NCI-H1105 (cell line): ENCODE results near the gene FLNB.
"Not testable (repeated sequence)": the region's sequence is repeated elsewhere in the genome, so short reads cannot be mapped to it uniquely, and the experiment has no call there.

Experiments
- DNase-seq: peaks from one replicate; lab custom pipeline; 2025; lab: John Stamatoyannopoulos, UW

Gene FLNB

DNA sequence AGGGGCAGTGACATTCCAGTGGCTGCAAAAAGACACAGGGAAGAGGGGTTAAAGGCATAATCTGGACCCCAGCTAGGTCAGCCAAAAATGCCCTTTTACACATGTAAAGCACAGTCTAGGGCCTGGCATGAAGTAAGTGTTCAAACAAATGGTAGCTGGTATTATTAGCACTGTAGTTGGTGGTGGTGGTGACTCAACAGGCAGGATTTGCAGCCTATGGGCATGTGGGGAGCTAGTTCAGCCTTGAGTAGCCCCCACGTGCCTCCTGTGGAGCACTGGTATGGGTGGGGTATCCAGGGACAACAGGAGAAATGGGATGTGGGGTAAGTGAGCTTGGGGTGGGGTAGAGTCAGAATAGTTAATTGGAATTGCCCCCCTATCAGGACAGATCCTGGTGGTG, 175.0 kb downstream of the FLNB start:
- no peak for DNase-seq

DNA sequence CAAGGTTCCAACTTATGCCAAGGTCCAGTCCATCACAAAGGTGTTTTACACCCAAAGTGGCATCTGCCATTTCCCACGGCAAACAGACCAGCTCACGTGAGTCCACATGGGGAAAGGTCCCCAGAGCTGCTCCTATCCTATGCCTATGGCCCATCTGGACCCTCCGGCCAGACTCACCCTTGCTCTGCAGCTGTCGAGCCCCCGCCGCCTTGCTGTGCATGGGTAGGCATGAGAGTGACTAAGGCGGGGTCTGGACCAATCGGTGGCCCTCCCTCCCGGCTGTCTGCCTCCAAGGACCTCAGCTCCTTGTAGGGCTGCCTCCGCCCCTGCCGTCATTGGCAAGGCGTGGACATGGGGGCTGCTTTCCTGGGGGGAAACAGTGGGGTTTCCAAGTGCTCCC, 175.7 kb downstream of the FLNB start:
- no peak for DNase-seq

DNA sequence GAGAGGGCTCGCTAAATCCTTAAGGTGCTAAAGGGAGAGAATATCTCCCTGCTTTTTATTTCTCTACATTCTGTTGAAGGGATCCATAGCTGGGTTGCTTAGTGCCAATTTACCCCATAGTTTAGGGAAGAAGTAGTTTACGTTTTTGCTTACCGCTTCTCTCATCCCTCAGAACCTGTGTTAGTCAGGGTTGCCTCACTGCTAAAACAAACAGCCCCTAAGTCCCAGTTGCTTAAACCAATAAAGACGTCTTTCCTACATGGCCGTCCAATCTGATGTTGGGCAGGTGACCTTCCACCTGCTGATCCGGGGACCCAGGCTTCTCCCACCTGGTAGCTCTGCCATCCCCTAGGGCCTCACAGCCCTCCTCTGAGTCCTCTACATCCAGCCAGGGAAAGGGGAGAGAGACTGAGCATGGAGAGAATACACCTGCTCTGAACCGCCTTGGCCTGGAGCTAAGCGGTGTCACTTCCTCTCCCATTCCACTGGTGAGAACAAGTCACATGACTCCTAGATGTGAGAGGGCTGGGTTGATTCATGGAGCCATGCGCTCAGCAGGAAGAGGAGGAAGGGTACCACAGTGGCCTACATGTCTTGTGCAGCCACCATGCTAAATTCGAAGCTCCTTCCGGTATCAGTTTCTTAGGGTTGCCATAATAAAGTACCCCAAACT, 176.2 kb downstream of the FLNB start:
- DNase-seq = no peak

GRCh38 chr3:58184982-58185360, 176.7 kb downstream of the FLNB start:
- DNase-seq = no peak

DNA sequence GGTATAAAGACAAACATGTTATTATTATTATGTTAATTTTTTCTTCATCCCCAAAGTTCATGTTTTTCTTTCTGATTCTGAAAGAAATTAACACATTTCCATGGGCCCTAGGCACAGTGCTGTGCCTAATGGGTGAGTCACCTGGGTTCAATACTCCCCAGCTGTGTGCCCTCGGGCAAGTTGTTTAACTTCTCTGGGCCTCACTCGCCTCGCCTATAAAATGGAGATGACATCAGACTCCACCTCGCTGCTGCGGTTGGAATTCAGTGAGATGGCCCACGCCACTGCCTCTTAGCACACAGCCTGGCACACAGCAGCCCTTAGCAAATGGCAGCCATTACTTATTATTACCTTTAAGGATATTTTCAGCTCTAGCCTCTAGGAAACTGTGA, 179.9 kb downstream of the FLNB start:
- no peak for DNase-seq

DNA sequence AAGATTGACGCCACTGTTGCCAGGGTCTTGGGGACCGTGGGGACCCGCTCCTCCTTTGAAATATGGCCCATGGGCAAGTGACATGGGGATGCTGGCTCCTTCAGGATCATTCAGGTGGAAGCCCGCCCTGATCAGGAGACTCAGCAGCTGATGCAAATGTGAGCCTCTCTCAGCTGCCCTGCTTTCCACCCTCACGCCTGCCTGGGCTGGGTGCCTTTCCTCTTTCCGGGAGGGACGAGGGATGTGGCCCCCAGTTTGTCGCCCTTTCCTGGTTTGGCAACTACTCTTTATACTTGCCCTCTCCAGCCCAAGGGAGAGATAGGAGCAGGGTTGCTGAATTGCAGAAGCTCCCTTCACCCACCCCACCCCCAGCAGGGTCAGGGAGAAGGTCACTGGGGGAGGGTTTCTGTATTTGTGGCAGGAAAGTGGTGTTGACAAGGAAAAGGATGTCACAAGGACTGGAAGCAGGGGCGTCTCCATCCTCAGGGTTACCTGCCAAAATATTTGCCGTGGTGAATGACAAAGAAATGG, 180.8 kb downstream of the FLNB start:
- DNase-seq = no peak

DNA sequence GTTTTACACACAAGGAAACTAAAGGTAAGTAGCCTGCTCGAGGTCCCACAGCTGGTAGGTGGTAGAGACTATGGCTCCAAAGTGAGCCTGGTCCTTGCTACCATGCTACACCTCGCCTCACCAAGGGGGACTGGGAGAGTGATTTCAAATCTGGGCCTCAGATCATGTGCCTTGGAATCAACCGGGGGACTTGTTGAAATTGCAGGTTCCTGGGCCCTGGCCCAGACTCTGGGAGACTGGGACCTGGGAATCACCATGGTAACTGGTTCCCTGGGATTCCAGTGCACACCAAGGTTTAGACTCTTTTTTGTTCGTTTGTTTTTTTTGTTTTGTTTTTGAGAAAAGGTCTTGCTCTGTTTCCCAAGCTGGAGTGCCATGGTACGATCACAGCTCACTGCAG, 181.5 kb downstream of the FLNB start:
- DNase-seq = no peak

DNA sequence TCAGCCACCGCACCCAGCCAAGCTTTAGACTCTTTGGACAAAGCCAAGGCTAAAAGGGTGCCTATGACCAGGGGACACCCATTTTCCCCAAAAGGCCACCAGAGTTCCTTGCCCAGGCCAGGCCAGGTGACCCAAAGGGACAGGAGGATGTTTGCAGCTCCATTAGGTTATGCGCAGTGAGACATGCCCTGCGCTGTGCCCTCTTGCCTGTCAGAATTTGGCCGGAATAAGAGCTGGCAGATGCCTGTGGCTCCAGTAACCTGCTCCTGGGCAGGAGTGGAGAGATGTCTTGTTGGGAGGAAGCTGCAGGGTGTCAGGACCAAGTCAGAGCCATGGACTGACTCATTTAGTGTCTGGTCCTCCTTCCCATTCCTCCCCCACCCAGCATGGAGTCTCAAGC, 182.1 kb downstream of the FLNB start:
- DNase-seq = no peak

DNA sequence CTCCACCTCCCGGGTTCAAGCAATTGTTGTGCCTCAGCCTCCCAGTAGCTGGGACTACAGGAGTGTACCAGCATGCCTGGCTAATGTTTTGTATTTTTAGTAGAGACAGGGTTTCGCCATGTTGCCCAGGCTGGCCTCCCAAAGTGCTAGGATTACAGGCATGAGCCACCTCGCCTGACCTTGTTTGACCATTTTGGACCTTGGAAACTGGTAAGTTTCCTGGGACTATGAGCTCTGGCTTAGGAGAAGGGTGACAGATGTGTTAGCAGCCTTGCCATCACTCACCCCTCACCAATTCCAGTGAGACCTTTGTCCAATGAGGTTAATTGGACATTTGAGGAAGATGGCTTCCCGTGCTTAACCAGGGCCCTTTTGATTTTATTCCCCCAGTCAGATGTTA, 182.7 kb downstream of the FLNB start:
- DNase-seq = no peak

- no peak for DNase-seq
These were observed 183.3 kb downstream of the FLNB start for GRCh38 chr3:58191361-58191991.

DNA sequence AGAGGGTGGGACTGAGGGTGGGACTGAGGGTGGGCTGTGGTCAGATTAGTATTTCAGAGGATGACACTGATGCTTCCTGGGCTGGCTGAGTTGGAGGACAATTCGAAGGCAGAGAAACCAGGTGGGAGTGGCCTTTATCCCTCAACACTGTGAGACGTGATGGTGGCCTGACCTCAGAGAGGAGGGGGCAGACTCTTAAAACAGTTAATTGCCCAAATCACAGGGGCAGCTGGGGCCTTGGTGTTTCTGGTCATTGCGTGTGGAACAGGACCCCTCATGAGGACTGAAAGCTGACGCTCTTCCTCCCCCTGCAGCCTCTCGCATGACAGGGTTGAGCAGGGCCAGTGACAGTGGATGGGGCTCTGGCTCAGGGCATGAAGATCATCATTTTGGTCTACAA, 183.8 kb downstream of the FLNB start:
- no peak for DNase-seq

GRCh38 chr3:58193682-58194407, 185.6 kb downstream of the FLNB start:
- no peak for DNase-seq

DNA sequence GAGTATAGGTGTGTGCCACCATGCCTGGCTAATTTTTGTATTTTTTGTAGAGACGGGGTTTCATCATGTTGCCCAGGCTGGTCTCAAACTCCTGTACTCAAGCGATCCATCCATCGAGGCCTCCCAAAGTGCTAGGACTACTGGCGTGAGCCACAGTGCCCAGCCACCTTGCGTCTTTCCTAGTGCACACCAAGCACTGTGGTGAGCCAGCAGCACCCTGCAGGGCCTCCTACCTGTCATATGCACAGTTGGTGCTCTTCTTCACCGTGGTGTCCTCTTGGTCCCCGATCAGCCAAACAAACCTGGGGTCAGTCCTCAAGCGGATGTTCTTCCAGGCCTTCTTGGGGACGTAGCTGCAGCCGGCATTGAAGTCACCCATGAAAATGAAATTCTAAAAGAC, 189.4 kb downstream of the FLNB start:
- no peak for DNase-seq

DNA sequence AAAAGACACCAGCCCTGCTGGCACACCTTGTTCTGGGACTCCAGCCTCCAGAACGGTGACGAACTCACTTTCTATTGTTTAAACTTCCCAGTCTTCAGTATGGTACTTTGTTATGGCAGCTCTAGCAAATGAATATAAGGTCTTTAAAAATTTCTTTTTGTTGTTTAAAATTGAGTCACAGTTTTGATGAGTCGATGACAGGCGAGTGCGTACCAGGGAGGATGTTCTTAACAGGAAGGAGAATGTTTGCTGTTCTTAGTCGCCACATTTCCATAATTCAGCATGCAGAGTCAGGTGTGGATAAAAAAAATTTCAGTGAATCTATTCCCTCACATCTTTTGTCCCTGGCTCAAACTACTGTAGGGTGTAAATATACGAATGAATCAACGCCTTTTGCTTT, 190.1 kb downstream of the FLNB start:
- no peak for DNase-seq

- no peak for DNase-seq
These were observed 190.6 kb downstream of the FLNB start for GRCh38 chr3:58198804-58199203.

DNA sequence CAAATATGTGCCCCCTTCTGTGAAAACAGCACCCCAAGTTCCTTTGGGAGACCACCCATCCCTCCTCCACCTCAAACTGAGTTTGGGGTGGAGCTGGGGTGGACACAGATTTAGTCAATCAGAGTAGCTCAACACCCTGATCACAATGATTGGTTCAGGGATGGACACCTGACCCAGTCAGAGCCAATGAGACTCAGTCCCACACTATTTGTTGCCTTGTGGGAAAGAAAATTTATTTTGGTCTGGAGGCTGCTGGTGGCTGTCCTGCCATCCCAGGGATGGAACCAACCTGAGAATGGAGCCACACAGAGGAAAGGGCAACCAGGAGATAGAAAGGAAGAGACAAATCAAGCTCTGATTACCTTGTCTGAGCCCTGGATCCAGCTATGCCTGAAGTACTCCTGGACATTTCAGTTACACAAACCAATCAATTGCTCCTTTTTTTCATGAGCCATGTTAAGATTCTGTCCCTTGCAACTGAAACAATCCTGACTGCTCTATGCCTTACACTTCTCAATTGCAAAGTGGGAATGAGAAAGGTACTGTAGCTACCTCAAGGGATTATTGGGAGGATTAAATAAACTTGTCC, 192.0 kb downstream of the FLNB start:
- DNase-seq = no peak

GRCh38 chr3:58200846-58201355, 192.7 kb downstream of the FLNB start:
- DNase-seq = no peak

GRCh38 chr3:58201451-58201850, 193.2 kb downstream of the FLNB start:
- DNase-seq = not testable (repeated sequence)

- DNase-seq = no peak
These were observed 194.7 kb downstream of the FLNB start for GRCh38 chr3:58202917-58203360.

- no peak for DNase-seq
These were observed 195.3 kb downstream of the FLNB start for GRCh38 chr3:58203541-58203940.

DNA sequence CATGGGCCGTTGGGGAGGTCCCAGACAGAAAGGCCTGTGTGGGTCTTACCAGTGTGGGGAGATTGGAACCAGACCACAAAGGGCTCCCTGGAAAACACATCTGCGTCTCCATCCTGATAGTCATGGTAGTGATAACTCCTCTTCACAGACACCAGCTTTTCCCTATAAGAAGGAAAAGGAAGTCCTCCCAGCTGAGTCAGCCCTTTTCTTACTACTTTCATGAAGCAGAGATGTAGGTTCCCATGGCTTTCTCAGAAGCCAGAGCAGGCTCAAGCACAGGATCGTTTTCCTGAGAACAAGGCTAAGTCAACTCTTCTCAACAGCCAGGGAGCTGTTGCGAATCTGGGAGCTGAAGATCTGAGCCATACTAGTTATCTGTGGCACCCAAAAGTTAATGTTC, 196.5 kb downstream of the FLNB start:
- DNase-seq = no peak

GRCh38 chr3:58205981-58206380, 197.8 kb downstream of the FLNB start:
- no peak for DNase-seq
